CMK (cell line): ENCODE results near the gene CHST14.
"Not testable (repeated sequence)": the region's sequence is repeated elsewhere in the genome, so short reads cannot be mapped to it uniquely, and the experiment has no call there.

ENCODE experiments used
- DNase-seq: peaks from one replicate; pipeline ENCODE4 v3.0.0-alpha.2; 2010; ENCODE audit warnings: low read depth

CHST14 gene

GRCh38 chr15:40440743-40441564 lies 29.8 kb upstream of the CHST14 start, which contains the start of gene BAHD1:
Gene BAHD1, plus strand, starts transcription at chr15:40440953. Its CDS starts 17,512 bp downstream, at chr15:40458465.
- peak; percentile 87 for DNase-seq

- DNase-seq = no peak
Observed at GRCh38 chr15:40441565-40442531, 28.9 kb upstream of the CHST14 start.

GRCh38 chr15:40443255-40443654 lies 27.5 kb upstream of the CHST14 start:
- no peak for DNase-seq

GRCh38 chr15:40443846-40444245 lies 26.9 kb upstream of the CHST14 start:
- DNase-seq = no peak

GRCh38 chr15:40444736-40445135 lies 26.0 kb upstream of the CHST14 start:
- no peak for DNase-seq

GRCh38 chr15:40445421-40445922 lies 25.3 kb upstream of the CHST14 start:
- DNase-seq = no peak

GRCh38 chr15:40446144-40446543 lies 24.6 kb upstream of the CHST14 start:
- DNase-seq = no peak

- DNase-seq = no peak
Observed at GRCh38 chr15:40448354-40448753, 22.4 kb upstream of the CHST14 start.

GRCh38 chr15:40449275-40449674 lies 21.5 kb upstream of the CHST14 start:
- DNase-seq = no peak

GRCh38 chr15:40450047-40450446 lies 20.7 kb upstream of the CHST14 start:
- no peak for DNase-seq

- no peak for DNase-seq
Observed at GRCh38 chr15:40451527-40452158, 19.1 kb upstream of the CHST14 start.

- DNase-seq = no peak
Observed at GRCh38 chr15:40452296-40453090, 18.3 kb upstream of the CHST14 start.

- not testable (repeated sequence) for DNase-seq
Observed at GRCh38 chr15:40453941-40454340, 16.8 kb upstream of the CHST14 start.

GRCh38 chr15:40454904-40455391 lies 15.8 kb upstream of the CHST14 start:
- DNase-seq = no peak

GRCh38 chr15:40456299-40456712 lies 14.5 kb upstream of the CHST14 start:
- no peak for DNase-seq

GRCh38 chr15:40456738-40457137 lies 14.0 kb upstream of the CHST14 start:
- DNase-seq = no peak

GRCh38 chr15:40458495-40459371 lies 12.1 kb upstream of the CHST14 start:
- DNase-seq = no peak

GRCh38 chr15:40459391-40460015 lies 11.3 kb upstream of the CHST14 start:
- no peak for DNase-seq

GRCh38 chr15:40460404-40460803 lies 10.4 kb upstream of the CHST14 start:
- DNase-seq = no peak

GRCh38 chr15:40461958-40462357 lies 8.8 kb upstream of the CHST14 start:
- DNase-seq = no peak
